ENCODE data around the gene AMH.

Gene AMH

GRCh38 chr19:2221918-2222317 is 27.2 kb upstream of the AMH start:
- TF ChIP-seq, protein P1, sequence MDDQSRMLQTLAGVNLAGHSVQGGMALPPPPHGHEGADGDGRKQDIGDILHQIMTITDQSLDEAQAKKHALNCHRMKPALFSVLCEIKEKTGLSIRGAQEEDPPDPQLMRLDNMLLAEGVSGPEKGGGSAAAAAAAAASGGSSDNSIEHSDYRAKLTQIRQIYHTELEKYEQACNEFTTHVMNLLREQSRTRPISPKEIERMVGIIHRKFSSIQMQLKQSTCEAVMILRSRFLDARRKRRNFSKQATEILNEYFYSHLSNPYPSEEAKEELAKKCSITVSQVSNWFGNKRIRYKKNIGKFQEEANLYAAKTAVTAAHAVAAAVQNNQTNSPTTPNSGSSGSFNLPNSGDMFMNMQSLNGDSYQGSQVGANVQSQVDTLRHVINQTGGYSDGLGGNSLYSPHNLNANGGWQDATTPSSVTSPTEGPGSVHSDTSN (CRISPR knock-in tag; IDR thresholded peaks at IDR 0.05), result no peak
- no peak for TF ChIP-seq ZFP41 (tag by site-specific recombination; IDR thresholded peaks at IDR 0.05; ENCODE audit: borderline replicate concordance)
- TF ChIP-seq BCL11B (tag by site-specific recombination; IDR thresholded peaks at IDR 0.05; ENCODE audit: low read depth), result no peak
- TF ChIP-seq ZNF133 (tag by site-specific recombination; IDR thresholded peaks at IDR 0.05), result no peak
- TF ChIP-seq GLIS2 (tag by site-specific recombination; IDR thresholded peaks at IDR 0.05), result no peak
- no peak for TF ChIP-seq ZNF677 (tag by site-specific recombination; IDR thresholded peaks at IDR 0.05)
- TF ChIP-seq ZNF660 (tag by site-specific recombination; IDR thresholded peaks at IDR 0.05), result no peak
- TF ChIP-seq ZNF2 (tag by site-specific recombination; IDR thresholded peaks at IDR 0.05), result no peak
- TF ChIP-seq, protein P2, sequence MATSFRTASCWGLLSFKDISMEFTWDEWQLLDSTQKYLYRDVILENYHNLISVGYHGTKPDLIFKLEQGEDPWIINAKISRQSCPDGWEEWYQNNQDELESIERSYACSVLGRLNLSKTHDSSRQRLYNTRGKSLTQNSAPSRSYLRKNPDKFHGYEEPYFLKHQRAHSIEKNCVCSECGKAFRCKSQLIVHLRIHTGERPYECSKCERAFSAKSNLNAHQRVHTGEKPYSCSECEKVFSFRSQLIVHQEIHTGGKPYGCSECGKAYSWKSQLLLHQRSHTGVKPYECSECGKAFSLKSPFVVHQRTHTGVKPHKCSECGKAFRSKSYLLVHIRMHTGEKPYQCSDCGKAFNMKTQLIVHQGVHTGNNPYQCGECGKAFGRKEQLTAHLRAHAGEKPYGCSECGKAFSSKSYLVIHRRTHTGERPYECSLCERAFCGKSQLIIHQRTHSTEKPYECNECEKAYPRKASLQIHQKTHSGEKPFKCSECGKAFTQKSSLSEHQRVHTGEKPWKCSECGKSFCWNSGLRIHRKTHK (tag by site-specific recombination; IDR thresholded peaks at IDR 0.05), result no peak
- TF ChIP-seq REPIN1 (tag by site-specific recombination; IDR thresholded peaks at IDR 0.05; ENCODE audit: low read depth), result no peak
- TF ChIP-seq ZNF48 (tag by site-specific recombination; IDR thresholded peaks at IDR 0.05), result no peak
- TF ChIP-seq, protein P3, sequence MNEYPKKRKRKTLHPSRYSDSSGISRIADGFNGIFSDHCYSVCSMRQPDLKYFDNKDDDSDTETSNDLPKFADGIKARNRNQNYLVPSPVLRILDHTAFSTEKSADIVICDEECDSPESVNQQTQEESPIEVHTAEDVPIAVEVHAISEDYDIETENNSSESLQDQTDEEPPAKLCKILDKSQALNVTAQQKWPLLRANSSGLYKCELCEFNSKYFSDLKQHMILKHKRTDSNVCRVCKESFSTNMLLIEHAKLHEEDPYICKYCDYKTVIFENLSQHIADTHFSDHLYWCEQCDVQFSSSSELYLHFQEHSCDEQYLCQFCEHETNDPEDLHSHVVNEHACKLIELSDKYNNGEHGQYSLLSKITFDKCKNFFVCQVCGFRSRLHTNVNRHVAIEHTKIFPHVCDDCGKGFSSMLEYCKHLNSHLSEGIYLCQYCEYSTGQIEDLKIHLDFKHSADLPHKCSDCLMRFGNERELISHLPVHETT (tag by site-specific recombination; IDR thresholded peaks at IDR 0.05), result no peak
- TF ChIP-seq ZNF266 (tag by site-specific recombination; IDR thresholded peaks at IDR 0.05; ENCODE audit: low read depth), result no peak
- TF ChIP-seq KLF17 (tag by site-specific recombination; IDR thresholded peaks at IDR 0.05), result no peak
- TF ChIP-seq ZNF23 (tag by site-specific recombination; IDR thresholded peaks at IDR 0.05; ENCODE audit: borderline replicate concordance), result no peak
- Histone ChIP-seq H3K4me3 (ENCODE audit: low read depth, low read length) (no peak overlapping the region), H3K27ac (ENCODE audit: extremely low read depth, low read depth, low read length) (no peak overlapping the region), H3K4me1 (ENCODE audit: control insufficient read depth, insufficient read depth, low read length) (no peaks in the 10 kb centered on the region), H3K36me3 (ENCODE audit: control insufficient read depth in 2 of 2, insufficient read depth in 1 of 2, low read length in 2 of 2) (peaks cover 4 to 67% of the 10 kb centered on the region in 2 experiments; a peak in 2 of 3 replicates), H3K9me3 (ENCODE audit: control insufficient read depth, insufficient read depth, low read depth, low read length) (no peaks in the 10 kb centered on the region)
- POLR2A ChIA-PET, result interaction anchor here (0.5 kb wide), 1 partner anchor 548 kb away, joined by 3 read pairs; no protein-coding TSS in a partner anchor
- CTCF ChIA-PET, result interaction anchor here (0.7 to 2.4 kb wide), 3 partner anchors 43 to 196 kb away, joined by 3 to 13 read pairs (median 5); no protein-coding TSS in a partner anchor

DNA sequence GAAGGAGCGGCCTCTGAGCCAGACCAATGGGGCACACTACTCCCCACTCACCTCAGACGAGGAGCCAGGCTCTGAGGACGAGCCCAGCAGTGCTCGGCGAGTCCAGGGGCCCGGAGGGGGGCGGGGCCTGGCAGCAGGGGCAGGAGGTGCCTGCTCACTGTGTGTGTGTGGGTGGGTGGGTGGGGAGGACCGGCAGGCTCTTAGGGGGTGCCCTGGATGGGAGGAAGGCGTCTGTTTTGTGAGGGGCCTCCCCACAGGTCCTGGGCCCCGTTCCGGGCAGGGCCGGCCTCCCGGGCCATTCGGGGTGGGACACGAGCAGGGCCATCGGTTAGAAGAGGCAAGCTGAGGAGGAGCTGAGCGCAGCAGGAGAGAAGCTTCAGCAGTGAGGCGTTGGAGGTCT is 25.7 kb upstream of the AMH start:
- CTCF ChIA-PET, result no interaction called here
- peaks cover 4 to 64% of the 10 kb centered on the region in 2 experiments; a peak in 2 of 3 replicates for H3K36me3 ChIP-seq (ENCODE audit: control insufficient read depth in 2 of 2, insufficient read depth in 1 of 2, low read length in 2 of 2)
- H3K4me3 ChIP-seq (ENCODE audit: low read depth, low read length), result no peak overlapping the region
- no peaks in the 10 kb centered on the region for H3K9me3 ChIP-seq (ENCODE audit: control insufficient read depth, insufficient read depth, low read depth, low read length)
- no peak overlapping the region for H3K27ac ChIP-seq (ENCODE audit: extremely low read depth, low read depth, low read length)
- POLR2A ChIA-PET, result no interaction called here
- no peaks in the 10 kb centered on the region for H3K4me1 ChIP-seq (ENCODE audit: control insufficient read depth, insufficient read depth, low read length)
- TF ChIP-seq, protein P4, sequence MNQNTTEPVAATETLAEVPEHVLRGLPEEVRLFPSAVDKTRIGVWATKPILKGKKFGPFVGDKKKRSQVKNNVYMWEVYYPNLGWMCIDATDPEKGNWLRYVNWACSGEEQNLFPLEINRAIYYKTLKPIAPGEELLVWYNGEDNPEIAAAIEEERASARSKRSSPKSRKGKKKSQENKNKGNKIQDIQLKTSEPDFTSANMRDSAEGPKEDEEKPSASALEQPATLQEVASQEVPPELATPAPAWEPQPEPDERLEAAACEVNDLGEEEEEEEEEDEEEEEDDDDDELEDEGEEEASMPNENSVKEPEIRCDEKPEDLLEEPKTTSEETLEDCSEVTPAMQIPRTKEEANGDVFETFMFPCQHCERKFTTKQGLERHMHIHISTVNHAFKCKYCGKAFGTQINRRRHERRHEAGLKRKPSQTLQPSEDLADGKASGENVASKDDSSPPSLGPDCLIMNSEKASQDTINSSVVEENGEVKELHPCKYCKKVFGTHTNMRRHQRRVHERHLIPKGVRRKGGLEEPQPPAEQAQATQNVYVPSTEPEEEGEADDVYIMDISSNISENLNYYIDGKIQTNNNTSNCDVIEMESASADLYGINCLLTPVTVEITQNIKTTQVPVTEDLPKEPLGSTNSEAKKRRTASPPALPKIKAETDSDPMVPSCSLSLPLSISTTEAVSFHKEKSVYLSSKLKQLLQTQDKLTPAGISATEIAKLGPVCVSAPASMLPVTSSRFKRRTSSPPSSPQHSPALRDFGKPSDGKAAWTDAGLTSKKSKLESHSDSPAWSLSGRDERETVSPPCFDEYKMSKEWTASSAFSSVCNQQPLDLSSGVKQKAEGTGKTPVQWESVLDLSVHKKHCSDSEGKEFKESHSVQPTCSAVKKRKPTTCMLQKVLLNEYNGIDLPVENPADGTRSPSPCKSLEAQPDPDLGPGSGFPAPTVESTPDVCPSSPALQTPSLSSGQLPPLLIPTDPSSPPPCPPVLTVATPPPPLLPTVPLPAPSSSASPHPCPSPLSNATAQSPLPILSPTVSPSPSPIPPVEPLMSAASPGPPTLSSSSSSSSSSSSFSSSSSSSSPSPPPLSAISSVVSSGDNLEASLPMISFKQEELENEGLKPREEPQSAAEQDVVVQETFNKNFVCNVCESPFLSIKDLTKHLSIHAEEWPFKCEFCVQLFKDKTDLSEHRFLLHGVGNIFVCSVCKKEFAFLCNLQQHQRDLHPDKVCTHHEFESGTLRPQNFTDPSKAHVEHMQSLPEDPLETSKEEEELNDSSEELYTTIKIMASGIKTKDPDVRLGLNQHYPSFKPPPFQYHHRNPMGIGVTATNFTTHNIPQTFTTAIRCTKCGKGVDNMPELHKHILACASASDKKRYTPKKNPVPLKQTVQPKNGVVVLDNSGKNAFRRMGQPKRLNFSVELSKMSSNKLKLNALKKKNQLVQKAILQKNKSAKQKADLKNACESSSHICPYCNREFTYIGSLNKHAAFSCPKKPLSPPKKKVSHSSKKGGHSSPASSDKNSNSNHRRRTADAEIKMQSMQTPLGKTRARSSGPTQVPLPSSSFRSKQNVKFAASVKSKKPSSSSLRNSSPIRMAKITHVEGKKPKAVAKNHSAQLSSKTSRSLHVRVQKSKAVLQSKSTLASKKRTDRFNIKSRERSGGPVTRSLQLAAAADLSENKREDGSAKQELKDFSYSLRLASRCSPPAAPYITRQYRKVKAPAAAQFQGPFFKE (tag by site-specific recombination; IDR thresholded peaks at IDR 0.05; ENCODE audit: borderline replicate concordance), result no peak
- TF ChIP-seq MZF1 (tag by site-specific recombination; IDR thresholded peaks at IDR 0.05; ENCODE audit: borderline replicate concordance), result no peak
- no peak for TF ChIP-seq SALL2 (tag by site-specific recombination; IDR thresholded peaks at IDR 0.05; ENCODE audit: borderline replicate concordance)
- TF ChIP-seq ZNF645 (tag by site-specific recombination; IDR thresholded peaks at IDR 0.05), result no peak
- no peak for TF ChIP-seq ZNF658 (tag by site-specific recombination; IDR thresholded peaks at IDR 0.05)
- TF ChIP-seq ZNF510 (tag by site-specific recombination; IDR thresholded peaks at IDR 0.05; ENCODE audit: insufficient replicate concordance), result no peak
- no peak for TF ChIP-seq ZNF223 (tag by site-specific recombination; IDR thresholded peaks at IDR 0.05)
- TF ChIP-seq ZEB2 (tag by site-specific recombination; IDR thresholded peaks at IDR 0.05), result no peak
- no peak for TF ChIP-seq ZNF768 (tag by site-specific recombination; IDR thresholded peaks at IDR 0.05)

All from HEK293 (cell line).